ENCODE data around the gene C9orf50.

DNA sequence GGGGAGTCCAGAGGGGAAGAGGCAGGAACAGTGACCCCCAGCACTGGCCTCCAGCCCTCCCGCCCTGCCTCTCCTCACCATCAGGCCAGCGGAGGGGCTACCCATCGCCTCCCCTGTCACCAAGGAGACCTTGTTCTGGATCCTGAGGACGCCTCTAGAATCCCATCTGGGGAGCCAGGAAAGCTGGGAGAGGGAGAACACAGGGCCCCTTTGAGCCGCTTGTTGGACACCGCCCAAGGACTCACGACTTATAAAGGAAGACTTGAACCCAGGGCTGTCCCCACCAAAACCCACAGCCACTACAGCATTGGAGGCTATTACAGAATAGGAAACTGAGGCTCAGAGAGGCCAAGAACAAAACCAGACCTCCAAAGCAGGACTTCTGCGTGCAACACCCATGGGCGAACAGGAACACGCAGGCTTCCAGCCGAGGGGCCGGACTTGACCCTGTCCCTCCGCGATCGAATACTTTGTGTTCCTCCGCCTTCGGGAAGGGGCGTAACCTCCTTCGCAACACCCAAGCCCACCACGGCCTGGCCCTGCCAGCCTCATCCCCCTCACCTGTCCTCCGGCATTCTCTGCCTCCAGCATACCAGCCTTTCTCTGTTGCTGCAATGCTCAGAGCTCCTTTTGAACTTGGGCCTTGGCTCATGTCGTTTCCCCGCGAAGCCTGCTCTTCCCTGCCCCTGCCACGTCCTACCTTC, 54.2 kb downstream of the C9orf50 start:
- no peak for TF ChIP-seq EZH2 (IDR thresholded peaks at IDR 0.05; ENCODE audit: borderline replicate concordance, insufficient read depth, low read depth, low read length, poor library complexity, severe bottlenecking)
- TF ChIP-seq, protein P1, sequence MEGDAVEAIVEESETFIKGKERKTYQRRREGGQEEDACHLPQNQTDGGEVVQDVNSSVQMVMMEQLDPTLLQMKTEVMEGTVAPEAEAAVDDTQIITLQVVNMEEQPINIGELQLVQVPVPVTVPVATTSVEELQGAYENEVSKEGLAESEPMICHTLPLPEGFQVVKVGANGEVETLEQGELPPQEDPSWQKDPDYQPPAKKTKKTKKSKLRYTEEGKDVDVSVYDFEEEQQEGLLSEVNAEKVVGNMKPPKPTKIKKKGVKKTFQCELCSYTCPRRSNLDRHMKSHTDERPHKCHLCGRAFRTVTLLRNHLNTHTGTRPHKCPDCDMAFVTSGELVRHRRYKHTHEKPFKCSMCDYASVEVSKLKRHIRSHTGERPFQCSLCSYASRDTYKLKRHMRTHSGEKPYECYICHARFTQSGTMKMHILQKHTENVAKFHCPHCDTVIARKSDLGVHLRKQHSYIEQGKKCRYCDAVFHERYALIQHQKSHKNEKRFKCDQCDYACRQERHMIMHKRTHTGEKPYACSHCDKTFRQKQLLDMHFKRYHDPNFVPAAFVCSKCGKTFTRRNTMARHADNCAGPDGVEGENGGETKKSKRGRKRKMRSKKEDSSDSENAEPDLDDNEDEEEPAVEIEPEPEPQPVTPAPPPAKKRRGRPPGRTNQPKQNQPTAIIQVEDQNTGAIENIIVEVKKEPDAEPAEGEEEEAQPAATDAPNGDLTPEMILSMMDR (IDR thresholded peaks at IDR 0.05), result no peak

Measured in B cell (primary cell).